GM12875 (cell line): ENCODE results near the gene BBS9.

ENCODE experiments used
- H3K4me3 ChIP-seq: one replicate; pipeline ENCODE4 v1.5.1; 2011; ENCODE audit warnings: low read depth, low read length, control low read depth
- CTCF ChIP-seq: IDR thresholded peaks from 2 replicates; pipeline ENCODE4 v1.5.1; 2011; ENCODE audit warnings: low read depth, mild to moderate bottlenecking, control low read depth, inconsistent platforms, low read length, moderate library complexity, borderline replicate concordance; ENCODE audit not compliant: insufficient read depth

BBS9 gene

GRCh38 chr7:33128631-33128989, 754 bp upstream of the BBS9 start:
- peak overlapping the region; percentile 68 for H3K4me3 ChIP-seq
- no peak for TF ChIP-seq CTCF

GRCh38 chr7:33129806-33130153, 416 bp downstream of the BBS9 start:
- TF ChIP-seq CTCF = no peak
- peak overlapping the region; percentile 68 for H3K4me3 ChIP-seq

GRCh38 chr7:33130184-33130583, 820 bp downstream of the BBS9 start:
- no peak overlapping the region for H3K4me3 ChIP-seq
- TF ChIP-seq CTCF = no peak

- TF ChIP-seq CTCF = no peak
- no peak overlapping the region for H3K4me3 ChIP-seq
These were observed 7.7 kb downstream of the BBS9 start for GRCh38 chr7:33137103-33137502.

- TF ChIP-seq CTCF = no peak
- H3K4me3 ChIP-seq = no peak overlapping the region
These were observed 13.2 kb downstream of the BBS9 start for GRCh38 chr7:33142585-33142984.

GRCh38 chr7:33143996-33144718, 14.8 kb downstream of the BBS9 start:
- TF ChIP-seq CTCF = no peak
- H3K4me3 ChIP-seq = no peak overlapping the region

- TF ChIP-seq CTCF = no peak
- no peak overlapping the region for H3K4me3 ChIP-seq
These were observed 15.8 kb downstream of the BBS9 start for GRCh38 chr7:33145156-33145555.
